ENCODE results near the gene GRIA3. TPM values are rescaled to one million over a fixed set of nuclear protein-coding genes. Genes with fewer than 3 reads are reported as not detected.
A peak's percentile ranks its signal among the peaks of the same experiment; 100 is the strongest.

Gene GRIA3
- total RNA-seq, 1 experiment from 2014 or later = 1.4 TPM

GRCh38 chrX:123348468-123348867, 164.4 kb downstream of the GRIA3 start:
- no peak for TF ChIP-seq CTCF (conservative IDR thresholded peaks at IDR 0.05)
- Histone ChIP-seq H3K79me2 (ENCODE audit: insufficient read depth, low read length) (no peaks in the 10 kb centered on the region), H4K91ac (ENCODE audit: insufficient read length, low read depth, low read length) (no peak overlapping the region), H2BK120ac (ENCODE audit: low read depth, low read length, poor library complexity, severe bottlenecking) (no peak overlapping the region), H3K23me2 (ENCODE audit: insufficient read length, low read depth, low read length, poor library complexity, severe bottlenecking) (no peaks in the 10 kb centered on the region), H3K56ac (ENCODE audit: insufficient read length, low read depth, low read length) (no peak overlapping the region), H3K9me3 (ENCODE audit: control insufficient read depth, low read depth, low read length) (peaks cover 9% of the 10 kb centered on the region), H3T11ph (ENCODE audit: low read length) (no peak overlapping the region), H2BK20ac (ENCODE audit: low read depth, low read length, poor library complexity, severe bottlenecking) (no peak overlapping the region), H3K27ac (ENCODE audit: insufficient read length, low read depth, low read length) (no peak overlapping the region), H4K8ac (replicated peaks; ENCODE audit: insufficient read length, low read depth, low read length) (no peak overlapping the region), H2AFZ (ENCODE audit: low read length) (no peak overlapping the region), H4K20me1 (ENCODE audit: control insufficient read depth, insufficient read depth, insufficient read length) (no peaks in the 10 kb centered on the region), H2AK5ac (ENCODE audit: insufficient read length, low read length) (no peak overlapping the region), H2BK15ac (ENCODE audit: low read depth, low read length) (no peak overlapping the region), H2BK12ac (ENCODE audit: insufficient read length, low read depth, low read length) (no peak overlapping the region), H3K27me3 (ENCODE audit: insufficient read depth, low read length) (no peaks in the 10 kb centered on the region), H3K9ac (ENCODE audit: extremely low read depth, insufficient read length, low read length) (no peak overlapping the region), H3K18ac (ENCODE audit: insufficient read length, low read depth, low read length) (no peak overlapping the region), H3K4ac (ENCODE audit: low read depth, low read length) (no peak overlapping the region), H3K14ac (ENCODE audit: insufficient read depth, low read length) (no peak overlapping the region), H3K23ac (ENCODE audit: insufficient read length, low read depth, low read length) (no peak overlapping the region), H3K4me2 (ENCODE audit: insufficient read depth, insufficient read length, low read length) (no peak overlapping the region), H3K4me1 (ENCODE audit: insufficient read depth, low read length) (no peaks in the 10 kb centered on the region), H2BK5ac (ENCODE audit: insufficient read length, low read length) (no peak overlapping the region), H4K5ac (ENCODE audit: insufficient read length, low read depth, low read length) (no peak overlapping the region), H3K79me1 (ENCODE audit: insufficient read depth, low read depth, low read length, poor library complexity, severe bottlenecking) (no peaks in the 10 kb centered on the region)
- Mint-ChIP-seq H3K4me1 (peaks cover 10% of the 10 kb centered on the region in 2 experiments), H3K36me3 (ENCODE audit: insufficient read depth in 1 of 3, low read depth in 3 of 3) (no peaks in the 10 kb centered on the region), H3K4me3 (peak overlapping the region in 1 of 2 experiments; percentile 10; a peak in 1 of 5 replicates), H3K27ac (peak overlapping the region in 2 of 3 experiments; percentile 25 to 91; a peak in 2 of 7 replicates), H3K9me3 (peaks cover 0 to 48% of the 10 kb centered on the region in 2 experiments; a peak in 3 of 5 replicates), H3K27me3 (ENCODE audit: low read depth) (no peaks in the 10 kb centered on the region; the same call in 1 of the 2 replicates)
- no peak for DNase-seq
- no CpG with 5 or more reads among the region's 1 CpG for WGBS (ENCODE audit: extremely low coverage, insufficient read length, low lambda C conversion rate)

Measured in H9 (cell line).